K562 (cell line): ENCODE measurements around the gene SETD1B. TPM values are rescaled to one million over a fixed set of nuclear protein-coding genes. Genes with fewer than 3 reads are reported as not detected.

Experiments used
- DPF2 ChIP-seq: fragments of 450-650 bp; IDR thresholded peaks from 2 replicates; pipeline ENCODE4 v1.6.1; 2016
- JUN ChIP-seq, 2 experiments: sonication (generic) in 1 of 2; formaldehyde crosslinking in 1 of 2; IDR thresholded peaks; 2 replicates each; pipeline versions ENCODE4 v1.6.1 to v1.8.0; 2012 to 2022; ENCODE audit warnings: borderline replicate concordance in 2 of 2, mild to moderate bottlenecking in 2 of 2, improper control_type of control experiment in 1 of 2, low read depth in 1 of 2, low read length in 1 of 2, missing genetic modification reagents in 1 of 2
- POLR2A ChIP-seq: fragments of 450-650 bp; conservative IDR thresholded peaks from 2 replicates; pipeline ENCODE4 v1.6.1; 2016
- SMAD4 ChIP-seq: fragments of 250-450 bp; sonication (Bioruptor Pico); conservative IDR thresholded peaks from 2 replicates; pipeline ENCODE4 v1.8.0; 2021; ENCODE audit warnings: inconsistent platforms, mild to moderate bottlenecking, moderate library complexity
- TAF7 ChIP-seq: fragments of 450-650 bp; IDR thresholded peaks from 2 replicates; pipeline ENCODE4 v1.6.1; 2016; ENCODE audit warnings: missing genetic modification characterization, missing compliant biosample characterization
- TEAD2 ChIP-seq: fragments of 450-650 bp; IDR thresholded peaks from 2 replicates; pipeline ENCODE4 v1.6.1; 2016; ENCODE audit warnings: missing genetic modification characterization, control low read depth, missing compliant biosample characterization
- ZNF239 ChIP-seq: fragments of 250-450 bp; sonication (Bioruptor Pico); IDR thresholded peaks from 2 replicates; pipeline ENCODE4 v1.4.0; 2020; ENCODE audit warnings: mild to moderate bottlenecking
- ZNF699 ChIP-seq: fragments of 250-450 bp; sonication (Bioruptor Pico); IDR thresholded peaks from 2 replicates; pipeline ENCODE4 v1.8.0; 2021; ENCODE audit warnings: mild to moderate bottlenecking, moderate library complexity; ENCODE audit not compliant: insufficient replicate concordance
- polyA plus RNA-seq, 8 experiments: library from polyadenylated mRNA; depleted of rRNA in 4 of 8; stranded (reverse) in 5 of 8; unstranded in 3 of 8; fragments of >200 nt; fragmentation: Nextera tagmentation in 2 of 8; fragmentation: Illumina TruSeq in 1 of 8; extraction: Ambion mirVana in 2 of 8; extraction: Trizol in 1 of 8; gene quantifications; 2 replicates each; pipeline versions ENCODE4 v1.2.1 to v1.2.3, GENCODE V29; 2011 to 2014; ENCODE audit warnings: inconsistent platforms in 1 of 8, missing spikeins in 1 of 8
- total RNA-seq, 7 experiments: library from RNA; depleted of rRNA in 6 of 7; stranded (reverse); fragments of >200 nt in 6 of 7; fragmentation: Illumina TruSeq in 2 of 7; extraction: Trizol in 2 of 7; gene quantifications; 2 replicates each; pipeline versions ENCODE4 v1.2.1 to v1.2.3, GENCODE V29; 2011 to 2021; ENCODE audit warnings: low replicate concordance in 1 of 7
- TF ChIP-seq, protein P1 (sequence below): fragments of 250-450 bp; sonication (Bioruptor Pico); IDR thresholded peaks from 2 replicates; pipeline ENCODE4 v1.4.0; 2020; ENCODE audit warnings: mild to moderate bottlenecking, moderate library complexity
- TF ChIP-seq, protein P2 (sequence below): fragments of 450-650 bp; IDR thresholded peaks from one replicate; pipeline ENCODE4 v1.6.1; 2018; ENCODE audit warnings: mild to moderate bottlenecking, moderate library complexity; ENCODE audit not compliant: partially characterized antibody
- TF ChIP-seq, protein P3 (sequence below): fragments of 200-800 bp; sonication (Bioruptor generic); IDR thresholded peaks from 2 replicates; pipeline ENCODE4 v1.6.1; 2017; ENCODE audit warnings: missing genetic modification characterization, missing compliant biosample characterization
- TF ChIP-seq, protein P4 (sequence below): fragments of 150-350 bp; IDR thresholded peaks from 2 replicates; pipeline ENCODE4 v1.6.1; 2014; ENCODE audit warnings: low read depth, mild to moderate bottlenecking, low read length, borderline replicate concordance
- TF ChIP-seq, protein P5 (sequence below), 2 experiments: fragments of 450-650 bp in 1 of 2; sonication (generic) in 1 of 2; formaldehyde crosslinking in 1 of 2; IDR thresholded peaks in 1 of 2; conservative IDR thresholded peaks in 1 of 2; 2 replicates each; pipeline versions ENCODE4 v1.6.1 to v1.8.1; 2016 to 2023; ENCODE audit warnings: mild to moderate bottlenecking in 2 of 2, moderate library complexity in 2 of 2, inconsistent platforms in 1 of 2, missing genetic modification reagents in 1 of 2

SETD1B gene
- total and polyA plus RNA-seq, 9 of the 15 experiments (the other 6 are each of a cell fraction or from before 2014, with no cell fraction given) = 0.48 to 26.6 (median 2.3) TPM

DNA sequence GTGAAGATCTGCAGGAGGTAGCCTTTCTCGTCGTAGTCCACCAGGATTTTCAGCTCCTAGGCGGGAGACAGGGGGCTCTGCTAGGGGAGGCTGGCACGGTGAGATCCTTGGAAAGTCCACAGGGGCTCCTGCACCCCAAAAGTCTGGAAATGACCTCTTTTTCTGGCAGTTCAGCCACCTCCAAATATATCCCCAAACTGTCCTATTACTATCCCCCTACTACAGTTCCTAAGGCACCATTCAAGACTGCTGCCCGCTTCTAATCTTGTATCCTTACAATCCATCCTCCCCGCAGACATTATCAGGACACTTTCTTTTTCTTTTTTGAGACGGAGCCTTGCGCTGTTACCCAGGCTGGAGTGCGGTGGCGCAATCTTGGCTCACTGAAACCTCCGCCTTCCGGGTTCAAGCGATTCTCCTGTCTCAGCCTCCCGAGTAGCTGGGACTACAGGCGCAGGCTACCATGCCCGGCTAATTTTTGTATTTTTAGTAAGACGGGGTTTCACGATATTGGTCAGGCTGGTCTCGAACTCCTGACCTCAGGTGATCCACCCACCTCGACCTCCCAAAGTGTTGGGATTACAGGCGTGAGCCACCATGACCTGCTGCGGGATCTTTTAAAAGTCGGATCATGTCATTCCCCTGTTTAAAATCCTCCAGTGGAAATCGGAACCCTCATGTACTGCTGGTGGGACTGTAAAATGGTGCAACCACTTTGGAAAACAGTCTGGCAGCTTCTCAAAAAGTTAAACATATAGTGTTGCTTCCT, 36.4 kb downstream of the SETD1B start (continued):
- TF ChIP-seq, protein P1, sequence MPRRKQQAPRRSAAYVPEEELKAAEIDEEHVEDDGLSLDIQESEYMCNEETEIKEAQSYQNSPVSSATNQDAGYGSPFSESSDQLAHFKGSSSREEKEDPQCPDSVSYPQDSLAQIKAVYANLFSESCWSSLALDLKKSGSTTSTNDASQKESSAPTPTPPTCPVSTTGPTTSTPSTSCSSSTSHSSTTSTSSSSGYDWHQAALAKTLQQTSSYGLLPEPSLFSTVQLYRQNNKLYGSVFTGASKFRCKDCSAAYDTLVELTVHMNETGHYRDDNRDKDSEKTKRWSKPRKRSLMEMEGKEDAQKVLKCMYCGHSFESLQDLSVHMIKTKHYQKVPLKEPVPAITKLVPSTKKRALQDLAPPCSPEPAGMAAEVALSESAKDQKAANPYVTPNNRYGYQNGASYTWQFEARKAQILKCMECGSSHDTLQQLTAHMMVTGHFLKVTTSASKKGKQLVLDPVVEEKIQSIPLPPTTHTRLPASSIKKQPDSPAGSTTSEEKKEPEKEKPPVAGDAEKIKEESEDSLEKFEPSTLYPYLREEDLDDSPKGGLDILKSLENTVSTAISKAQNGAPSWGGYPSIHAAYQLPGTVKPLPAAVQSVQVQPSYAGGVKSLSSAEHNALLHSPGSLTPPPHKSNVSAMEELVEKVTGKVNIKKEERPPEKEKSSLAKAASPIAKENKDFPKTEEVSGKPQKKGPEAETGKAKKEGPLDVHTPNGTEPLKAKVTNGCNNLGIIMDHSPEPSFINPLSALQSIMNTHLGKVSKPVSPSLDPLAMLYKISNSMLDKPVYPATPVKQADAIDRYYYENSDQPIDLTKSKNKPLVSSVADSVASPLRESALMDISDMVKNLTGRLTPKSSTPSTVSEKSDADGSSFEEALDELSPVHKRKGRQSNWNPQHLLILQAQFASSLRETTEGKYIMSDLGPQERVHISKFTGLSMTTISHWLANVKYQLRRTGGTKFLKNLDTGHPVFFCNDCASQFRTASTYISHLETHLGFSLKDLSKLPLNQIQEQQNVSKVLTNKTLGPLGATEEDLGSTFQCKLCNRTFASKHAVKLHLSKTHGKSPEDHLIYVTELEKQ (CRISPR knock-in tag) = no peak
- TF ChIP-seq, protein P2, sequence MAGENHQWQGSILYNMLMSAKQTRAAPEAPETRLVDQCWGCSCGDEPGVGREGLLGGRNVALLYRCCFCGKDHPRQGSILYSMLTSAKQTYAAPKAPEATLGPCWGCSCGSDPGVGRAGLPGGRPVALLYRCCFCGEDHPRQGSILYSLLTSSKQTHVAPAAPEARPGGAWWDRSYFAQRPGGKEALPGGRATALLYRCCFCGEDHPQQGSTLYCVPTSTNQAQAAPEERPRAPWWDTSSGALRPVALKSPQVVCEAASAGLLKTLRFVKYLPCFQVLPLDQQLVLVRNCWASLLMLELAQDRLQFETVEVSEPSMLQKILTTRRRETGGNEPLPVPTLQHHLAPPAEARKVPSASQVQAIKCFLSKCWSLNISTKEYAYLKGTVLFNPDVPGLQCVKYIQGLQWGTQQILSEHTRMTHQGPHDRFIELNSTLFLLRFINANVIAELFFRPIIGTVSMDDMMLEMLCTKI = no peak
- TF ChIP-seq DPF2 (peak; percentile 43; the same call in 1 of the 2 replicates), TEAD2 (tag) (no peak), POLR2A (no peak), ZNF699 (no peak), SMAD4 (CRISPR knock-in tag) (0 out of 2 replicates have a peak, but pooled peaks have one; percentile 6), JUN (IDR thresholded peaks at IDR 0.05; ENCODE audit: borderline replicate concordance, low read depth, low read length) (no peak), JUN (CRISPR knock-in tag; IDR thresholded peaks at IDR 0.05; ENCODE audit: borderline replicate concordance) (peak; percentile 78; the same call in 1 of the 2 replicates), TAF7 (tag) (no peak), ZNF239 (CRISPR knock-in tag) (peak; percentile 98)
- TF ChIP-seq, protein P3, sequence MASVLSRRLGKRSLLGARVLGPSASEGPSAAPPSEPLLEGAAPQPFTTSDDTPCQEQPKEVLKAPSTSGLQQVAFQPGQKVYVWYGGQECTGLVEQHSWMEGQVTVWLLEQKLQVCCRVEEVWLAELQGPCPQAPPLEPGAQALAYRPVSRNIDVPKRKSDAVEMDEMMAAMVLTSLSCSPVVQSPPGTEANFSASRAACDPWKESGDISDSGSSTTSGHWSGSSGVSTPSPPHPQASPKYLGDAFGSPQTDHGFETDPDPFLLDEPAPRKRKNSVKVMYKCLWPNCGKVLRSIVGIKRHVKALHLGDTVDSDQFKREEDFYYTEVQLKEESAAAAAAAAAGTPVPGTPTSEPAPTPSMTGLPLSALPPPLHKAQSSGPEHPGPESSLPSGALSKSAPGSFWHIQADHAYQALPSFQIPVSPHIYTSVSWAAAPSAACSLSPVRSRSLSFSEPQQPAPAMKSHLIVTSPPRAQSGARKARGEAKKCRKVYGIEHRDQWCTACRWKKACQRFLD (CRISPR knock-in tag) = no peak
- TF ChIP-seq, protein P4, sequence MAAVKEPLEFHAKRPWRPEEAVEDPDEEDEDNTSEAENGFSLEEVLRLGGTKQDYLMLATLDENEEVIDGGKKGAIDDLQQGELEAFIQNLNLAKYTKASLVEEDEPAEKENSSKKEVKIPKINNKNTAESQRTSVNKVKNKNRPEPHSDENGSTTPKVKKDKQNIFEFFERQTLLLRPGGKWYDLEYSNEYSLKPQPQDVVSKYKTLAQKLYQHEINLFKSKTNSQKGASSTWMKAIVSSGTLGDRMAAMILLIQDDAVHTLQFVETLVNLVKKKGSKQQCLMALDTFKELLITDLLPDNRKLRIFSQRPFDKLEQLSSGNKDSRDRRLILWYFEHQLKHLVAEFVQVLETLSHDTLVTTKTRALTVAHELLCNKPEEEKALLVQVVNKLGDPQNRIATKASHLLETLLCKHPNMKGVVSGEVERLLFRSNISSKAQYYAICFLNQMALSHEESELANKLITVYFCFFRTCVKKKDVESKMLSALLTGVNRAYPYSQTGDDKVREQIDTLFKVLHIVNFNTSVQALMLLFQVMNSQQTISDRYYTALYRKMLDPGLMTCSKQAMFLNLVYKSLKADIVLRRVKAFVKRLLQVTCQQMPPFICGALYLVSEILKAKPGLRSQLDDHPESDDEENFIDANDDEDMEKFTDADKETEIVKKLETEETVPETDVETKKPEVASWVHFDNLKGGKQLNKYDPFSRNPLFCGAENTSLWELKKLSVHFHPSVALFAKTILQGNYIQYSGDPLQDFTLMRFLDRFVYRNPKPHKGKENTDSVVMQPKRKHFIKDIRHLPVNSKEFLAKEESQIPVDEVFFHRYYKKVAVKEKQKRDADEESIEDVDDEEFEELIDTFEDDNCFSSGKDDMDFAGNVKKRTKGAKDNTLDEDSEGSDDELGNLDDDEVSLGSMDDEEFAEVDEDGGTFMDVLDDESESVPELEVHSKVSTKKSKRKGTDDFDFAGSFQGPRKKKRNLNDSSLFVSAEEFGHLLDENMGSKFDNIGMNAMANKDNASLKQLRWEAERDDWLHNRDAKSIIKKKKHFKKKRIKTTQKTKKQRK = no peak
- TF ChIP-seq, protein P5, sequence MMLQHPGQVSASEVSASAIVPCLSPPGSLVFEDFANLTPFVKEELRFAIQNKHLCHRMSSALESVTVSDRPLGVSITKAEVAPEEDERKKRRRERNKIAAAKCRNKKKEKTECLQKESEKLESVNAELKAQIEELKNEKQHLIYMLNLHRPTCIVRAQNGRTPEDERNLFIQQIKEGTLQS (IDR thresholded peaks at IDR 0.05) = peak; percentile 33; the same call in 1 of the 2 replicates
- TF ChIP-seq, protein P5 (CRISPR knock-in tag; conservative IDR thresholded peaks at IDR 0.05) = no peak
